Astrocyte (in vitro differentiated cells and primary cell): ENCODE data around the gene ESRRG. TPM values are rescaled to one million over a fixed set of nuclear protein-coding genes. Genes with fewer than 3 reads are reported as not detected.

Experiments used
- DNase-seq: peaks from one replicate; pipeline ENCODE4 v3.0.0-alpha.2; 2010; ENCODE audit warnings: low read depth
- FAIRE-seq: peaks from 2 replicates; lab custom pipeline; 2011; peaks lifted over from hg19 to GRCh38; lab: Jason Lieb, UNC
- H2AFZ ChIP-seq: 2 replicates; pipeline ENCODE4 v1.6.0; 2012; ENCODE audit warnings: low read depth, low read length, inconsistent platforms
- H3K27ac ChIP-seq: 2 replicates; pipeline ENCODE4 v1.5.1; 2011; ENCODE audit warnings: low read depth, low read length, inconsistent platforms
- H3K27me3 ChIP-seq: 2 replicates; pipeline ENCODE4 v1.6.0; 2011; ENCODE audit warnings: low read length, inconsistent platforms; ENCODE audit not compliant: insufficient read depth
- H3K36me3 ChIP-seq: 2 replicates; pipeline ENCODE4 v1.5.1; 2011; ENCODE audit warnings: low read length, inconsistent platforms; ENCODE audit not compliant: insufficient read depth
- H3K4me1 ChIP-seq: 2 replicates; pipeline ENCODE4 v1.5.1; 2011; ENCODE audit warnings: low read length, inconsistent platforms; ENCODE audit not compliant: insufficient read depth
- H3K4me2 ChIP-seq: 2 replicates; pipeline ENCODE4 v1.6.0; 2012; ENCODE audit warnings: low read length, inconsistent platforms
- H3K4me3 ChIP-seq: 2 replicates; pipeline ENCODE4 v1.5.1; 2011; ENCODE audit warnings: low read depth, mild to moderate bottlenecking, low read length, inconsistent platforms; ENCODE audit not compliant: insufficient read depth
- H3K79me2 ChIP-seq: 2 replicates; pipeline ENCODE4 v1.6.0; 2012; ENCODE audit warnings: mild to moderate bottlenecking, low read length, inconsistent platforms; ENCODE audit not compliant: insufficient read depth
- H3K9ac ChIP-seq: 2 replicates; pipeline ENCODE4 v1.6.0; 2012; ENCODE audit warnings: mild to moderate bottlenecking, low read length, inconsistent platforms
- H3K9me3 ChIP-seq: 2 replicates; pipeline ENCODE4 v1.5.1; 2012; ENCODE audit warnings: low read depth, mild to moderate bottlenecking, low read length, inconsistent platforms; ENCODE audit not compliant: insufficient read depth
- H4K20me1 ChIP-seq: 2 replicates; pipeline ENCODE4 v1.6.0; 2012; ENCODE audit warnings: low read length, inconsistent platforms; ENCODE audit not compliant: insufficient read depth
- H3K27ac Mint-ChIP-seq: one replicate; pipeline ENCODE4 v1.8.0; 2021; ENCODE audit warnings: mild to moderate bottlenecking, mixed read lengths; ENCODE audit not compliant: unreplicated experiment
- H3K27me3 Mint-ChIP-seq: one replicate; pipeline ENCODE4 v1.8.0; 2021; ENCODE audit warnings: low read depth, mixed read lengths; ENCODE audit not compliant: unreplicated experiment
- H3K36me3 Mint-ChIP-seq: one replicate; pipeline ENCODE4 v1.8.0; 2021; ENCODE audit warnings: low read depth, mixed read lengths; ENCODE audit not compliant: unreplicated experiment
- H3K4me1 Mint-ChIP-seq: one replicate; pipeline ENCODE4 v1.8.0; 2021; ENCODE audit warnings: low read depth, mixed read lengths; ENCODE audit not compliant: unreplicated experiment
- H3K4me3 Mint-ChIP-seq: one replicate; pipeline ENCODE4 v1.8.0; 2021; ENCODE audit warnings: mild to moderate bottlenecking, moderate library complexity, mixed read lengths; ENCODE audit not compliant: unreplicated experiment
- H3K9me3 Mint-ChIP-seq: one replicate; pipeline ENCODE4 v1.8.0; 2021; ENCODE audit warnings: mild to moderate bottlenecking, mixed read lengths; ENCODE audit not compliant: unreplicated experiment
- CTCF ChIP-seq: IDR thresholded peaks from 2 replicates; pipeline ENCODE4 v1.5.1; 2011; ENCODE audit warnings: low read depth, mild to moderate bottlenecking, inconsistent platforms, low read length, moderate library complexity; ENCODE audit not compliant: insufficient read depth
- EZH2 ChIP-seq: IDR thresholded peaks from 2 replicates; pipeline ENCODE4 v1.6.1; 2012; ENCODE audit warnings: mild to moderate bottlenecking, low read length, inconsistent platforms; ENCODE audit not compliant: insufficient read depth
- total RNA-seq: library from RNA; stranded (reverse); gene quantifications from 2 replicates; pipeline ENCODE4 v1.2.1, GENCODE V29; 2021

Gene ESRRG
- total RNA-seq, 1 donor from 2014 or later = 0.79 TPM

GRCh38 chr1:216563087-216563486 is 160.1 kb downstream of the ESRRG start:
- no peaks in the 10 kb centered on the region for H3K27me3 Mint-ChIP-seq

GRCh38 chr1:216562383-216562782 is 160.8 kb downstream of the ESRRG start:
- no peaks in the 10 kb centered on the region for H4K20me1 ChIP-seq
- no peak overlapping the region for H2AFZ ChIP-seq
- H3K27me3 ChIP-seq = no peaks in the 10 kb centered on the region
- no peaks in the 10 kb centered on the region for H3K4me1 ChIP-seq
- no peak overlapping the region for H3K4me3 ChIP-seq
- H3K4me2 ChIP-seq = no peak overlapping the region
- no peak for FAIRE-seq
- H3K79me2 ChIP-seq = no peaks in the 10 kb centered on the region
- Mint-ChIP-seq H3K9me3 (no peaks in the 10 kb centered on the region), H3K4me3 (no peak overlapping the region), H3K27me3 (no peaks in the 10 kb centered on the region), H3K4me1 (no peaks in the 10 kb centered on the region), H3K27ac (no peak overlapping the region), H3K36me3 (no peaks in the 10 kb centered on the region)
- H3K9me3 ChIP-seq = no peaks in the 10 kb centered on the region
- TF ChIP-seq CTCF = no peak
- no peak for TF ChIP-seq EZH2
- H3K36me3 ChIP-seq = no peaks in the 10 kb centered on the region
- DNase-seq = no peak
- H3K27ac ChIP-seq = no peak overlapping the region
- no peak overlapping the region for H3K9ac ChIP-seq

More at GRCh38 chr1:216563087-216563486, 160.1 kb downstream of the ESRRG start:
- Histone ChIP-seq H3K79me2 (no peaks in the 10 kb centered on the region), H2AFZ (no peak overlapping the region), H3K4me2 (no peak overlapping the region), H3K9me3 (no peaks in the 10 kb centered on the region), H3K9ac (no peak overlapping the region), H3K27me3 (no peaks in the 10 kb centered on the region), H4K20me1 (no peaks in the 10 kb centered on the region), H3K4me3 (no peak overlapping the region), H3K4me1 (no peaks in the 10 kb centered on the region), H3K36me3 (no peaks in the 10 kb centered on the region), H3K27ac (no peak overlapping the region)
- Mint-ChIP-seq H3K36me3 (no peaks in the 10 kb centered on the region), H3K4me1 (no peaks in the 10 kb centered on the region), H3K27ac (no peak overlapping the region), H3K9me3 (no peaks in the 10 kb centered on the region), H3K4me3 (no peak overlapping the region)
- DNase-seq (no peak), FAIRE-seq (no peak)
- TF ChIP-seq EZH2 (no peak), CTCF (no peak)

GRCh38 chr1:216560527-216560926 is 162.7 kb downstream of the ESRRG start:
- Histone ChIP-seq H3K27ac (no peak overlapping the region), H3K4me3 (no peak overlapping the region), H3K9me3 (no peaks in the 10 kb centered on the region), H3K4me1 (no peaks in the 10 kb centered on the region), H3K27me3 (no peaks in the 10 kb centered on the region), H4K20me1 (no peaks in the 10 kb centered on the region), H2AFZ (no peak overlapping the region), H3K9ac (no peak overlapping the region), H3K79me2 (no peaks in the 10 kb centered on the region), H3K4me2 (peak overlapping the region; percentile 45), H3K36me3 (no peaks in the 10 kb centered on the region)
- Mint-ChIP-seq H3K9me3 (no peaks in the 10 kb centered on the region), H3K4me3 (no peak overlapping the region), H3K36me3 (no peaks in the 10 kb centered on the region), H3K4me1 (no peaks in the 10 kb centered on the region), H3K27me3 (no peaks in the 10 kb centered on the region), H3K27ac (no peak overlapping the region)
- FAIRE-seq = no peak
- DNase-seq = no peak
- no peak for TF ChIP-seq CTCF
- TF ChIP-seq EZH2 = no peak
